ENCODE data around the gene CARMIL3. TPM values are rescaled to one million over a fixed set of nuclear protein-coding genes. Genes with fewer than 3 reads are reported as not detected.
A peak's percentile ranks its signal among the peaks of the same experiment; 100 is the strongest.

Gene CARMIL3
- total RNA-seq, 1 experiment from 2014 or later: 0.71 TPM

GRCh38 chr14:24108336-24108874 is 56.6 kb downstream of the CARMIL3 start:
- ATAC-seq (no peak; the same call in 1 of the 2 replicates), DNase-seq (ENCODE audit: low read depth, low spot score) (no peak)
- Histone ChIP-seq H3K4me2 (ENCODE audit: low read length) (peak overlapping the region; percentile 50), H3K9me2 (ENCODE audit: insufficient read depth) (no peaks in the 10 kb centered on the region), H3K4me3 (replicated peaks in 1 of 2; ENCODE audit: low read depth in 1 of 2, low read length in 2 of 2) (no peak overlapping the region), H3K9me3 (ENCODE audit: control insufficient read depth in 1 of 2, insufficient read depth in 1 of 2, low read depth in 1 of 2, low read length in 2 of 2) (peaks cover 0 to 5% of the 10 kb centered on the region in 2 experiments; a peak in 1 of 4 replicates), H3K27ac (ENCODE audit: low read depth, low read length) (no peak overlapping the region), H4K20me1 (ENCODE audit: insufficient read depth) (no peaks in the 10 kb centered on the region), H3K36me3 (ENCODE audit: control insufficient read depth in 1 of 2, insufficient read depth in 2 of 2, low read length in 2 of 2) (no peaks in the 10 kb centered on the region), H3K9ac (ENCODE audit: low read length) (peak overlapping the region; percentile 2; the same call in 1 of the 2 replicates), H2AFZ (ENCODE audit: low read depth, low read length, poor library complexity, severe bottlenecking) (peak overlapping the region; percentile 59), H3K79me2 (ENCODE audit: insufficient read depth, low read length) (no peaks in the 10 kb centered on the region), H3K27me3 (ENCODE audit: insufficient read depth, low read length) (no peaks in the 10 kb centered on the region), H3K4me1 (ENCODE audit: control insufficient read depth in 1 of 2, insufficient read depth in 2 of 2, low read length in 2 of 2) (peaks cover 2 to 9% of the 10 kb centered on the region in 2 experiments; a peak in 3 of 4 replicates)
- BruUV-seq (replicated peaks): no TSS peak
- TF ChIP-seq ZNF274 (IDR thresholded peaks at IDR 0.05; ENCODE audit: low read depth, low read length) (no peak), SRF (IDR thresholded peaks at IDR 0.05; ENCODE audit: low read depth) (no peak), EGR1 (IDR thresholded peaks at IDR 0.05; ENCODE audit: low read depth) (no peak)
- intact Hi-C loops (cut with micrococcal nuclease): loop anchor here (1.0 kb wide), 1 partner anchor 94 kb away; no protein-coding TSS in a partner anchor
- ChIA-PET RAD21 (ENCODE audit: low non-redundant PET in 1 of 2, low total read pairs in 2 of 2, uncharacterized antibody in 2 of 2, unreplicated experiment in 2 of 2) (interaction anchor here (0.8 to 2.6 kb wide), 6 partner anchors 14 to 57 kb away, joined by 3 to 26 read pairs (median 7); partner anchors contain the start of genes PCK2 (in 2 of the 2) and CARMIL3 (in 1 of the 2)), CTCF (interaction anchor here (0.7 to 5.5 kb wide), 20 partner anchors 10 to 520 kb away, joined by 3 to 116 read pairs (median 5); partner anchors contain the start of genes CARMIL3, DHRS4L2, EMC9 and IRF9), POLR2A (interaction anchor here (0.5 to 1.6 kb wide), 10 partner anchors 15 to 133 kb away, joined by 3 to 18 read pairs (median 4); partner anchors contain the start of genes CARMIL3, PCK2, PSME1 and PSME2)

GRCh38 chr14:24110060-24110459 is 58.3 kb downstream of the CARMIL3 start:
- DNase-seq (ENCODE audit: low read depth, low spot score): no peak
- POLR2A ChIA-PET: interaction anchor here (1.2 to 1.9 kb wide), 3 partner anchors 15 to 31 kb away, joined by 4 to 5 read pairs (median 5); partner anchors contain the start of genes EMC9 and PCK2
- no peak overlapping the region for H3K4me2 ChIP-seq (ENCODE audit: low read length)
- intact Hi-C loops (cut with micrococcal nuclease): loop anchor here (5.0 kb wide), 1 partner anchor 102 kb away; the partner anchor contains the start of gene CHMP4A
- H4K20me1 ChIP-seq (ENCODE audit: insufficient read depth): no peaks in the 10 kb centered on the region
- H3K27ac ChIP-seq (ENCODE audit: low read depth, low read length): no peak overlapping the region
- H3K27me3 ChIP-seq (ENCODE audit: insufficient read depth, low read length): no peaks in the 10 kb centered on the region
- H3K36me3 ChIP-seq (ENCODE audit: control insufficient read depth in 1 of 2, insufficient read depth in 2 of 2, low read length in 2 of 2): no peaks in the 10 kb centered on the region
- BruUV-seq (replicated peaks): no TSS peak
- no peak overlapping the region for H3K4me3 ChIP-seq (replicated peaks in 1 of 2; ENCODE audit: low read depth in 1 of 2, low read length in 2 of 2)
- peaks cover 2 to 15% of the 10 kb centered on the region in 2 experiments; a peak in 3 of 4 replicates for H3K4me1 ChIP-seq (ENCODE audit: control insufficient read depth in 1 of 2, insufficient read depth in 2 of 2, low read length in 2 of 2)
- peaks cover 0 to under 1% of the 10 kb centered on the region in 2 experiments; a peak in 1 of 4 replicates for H3K9me3 ChIP-seq (ENCODE audit: control insufficient read depth in 1 of 2, insufficient read depth in 1 of 2, low read depth in 1 of 2, low read length in 2 of 2)
- no peaks in the 10 kb centered on the region for H3K79me2 ChIP-seq (ENCODE audit: insufficient read depth, low read length)
- H3K9me2 ChIP-seq (ENCODE audit: insufficient read depth): no peaks in the 10 kb centered on the region
- CTCF ChIA-PET: interaction anchor here (0.9 to 5.5 kb wide), 7 partner anchors 17 to 521 kb away, joined by 3 to 116 read pairs (median 9); partner anchors contain the start of genes IRF9 and PCK2
- no peak overlapping the region for H2AFZ ChIP-seq (ENCODE audit: low read depth, low read length, poor library complexity, severe bottlenecking)
- no peak overlapping the region for H3K9ac ChIP-seq (ENCODE audit: low read length)
- RAD21 ChIA-PET (ENCODE audit: low non-redundant PET in 1 of 2, low total read pairs in 2 of 2, uncharacterized antibody in 2 of 2, unreplicated experiment in 2 of 2): interaction anchor here (0.6 to 2.6 kb wide), 2 partner anchors 52 to 74 kb away, joined by 4 to 18 read pairs; no protein-coding TSS in a partner anchor
- TF ChIP-seq CEBPB (IDR thresholded peaks at IDR 0.05; ENCODE audit: low read depth) (no peak), POLR2AphosphoS5 (IDR thresholded peaks at IDR 0.05; ENCODE audit: low read depth, low read length) (no peak), EZH2 (IDR thresholded peaks at IDR 0.05) (no peak), ATF3 (IDR thresholded peaks at IDR 0.05) (no peak), ZFX (IDR thresholded peaks at IDR 0.05) (no peak), FOSL1 (IDR thresholded peaks at IDR 0.05; ENCODE audit: low read depth) (no peak), MAX (IDR thresholded peaks at IDR 0.05) (no peak), ZNF274 (IDR thresholded peaks at IDR 0.05; ENCODE audit: low read depth, low read length) (no peak), REST (IDR thresholded peaks at IDR 0.05; ENCODE audit: low read depth) (no peak)
- ATAC-seq: no peak

Data from HCT116 (cell line).